B cell (primary cell): ENCODE data around the gene SRGAP2. TPM values are rescaled to one million over a fixed set of nuclear protein-coding genes. Genes with fewer than 3 reads are reported as not detected.
"Not testable (repeated sequence)": the region's sequence is repeated elsewhere in the genome, so short reads cannot be mapped to it uniquely, and the experiment has no call there.

Experiments
- ATAC-seq: fragments of 200-7000 bp; cut with Tn5 transposase; one replicate; pipeline ENCODE4 v1.10.0; 2021; ENCODE audit warnings: low read depth, mild to moderate bottlenecking, moderate number of reproducible peaks, moderate library complexity
- CTCF ChIA-PET: fragments of 350-600 bp; sonication (Branson Sonifier 250); formaldehyde crosslinking; loops from one replicate; lab custom pipeline; 2021; ENCODE audit warnings: antibody characterized with exemption, inconsistent platforms; lab: Charles Lee
- POLR2A ChIA-PET: fragments of 350-600 bp; sonication (Branson Sonifier 250); formaldehyde crosslinking; loops from one replicate; lab custom pipeline; 2021; ENCODE audit warnings: antibody characterized with exemption; lab: Charles Lee
- DNase-seq: peaks from one replicate; pipeline ENCODE4 v3.0.0; 2013
- H2AFZ ChIP-seq: 2 replicates; pipeline ENCODE4 v1.6.1; 2012; ENCODE audit warnings: mild to moderate bottlenecking, low read depth, low read length; ENCODE audit not compliant: insufficient read depth, poor library complexity, severe bottlenecking
- H3K27ac ChIP-seq, 2 donors: 1 replicate in 1 of 2; 2 replicates in 1 of 2; pipeline ENCODE4 v1.5.1; 2012 to 2013; ENCODE audit warnings: low read length in 2 of 2, mild to moderate bottlenecking in 2 of 2, moderate library complexity in 1 of 2
- H3K27me3 ChIP-seq, 4 experiments: fragments of 200-600 bp in 1 of 4; sonication (generic) in 1 of 4; replicated peaks in 1 of 4; 1 replicate in 2 of 4; 2 replicates in 2 of 4; pipeline versions ENCODE4 v1.6.1 to v1.7.0; 2013 to 2016; ENCODE audit warnings: low read length in 3 of 4, mild to moderate bottlenecking in 2 of 4, mixed read lengths in 1 of 4, moderate library complexity in 1 of 4; ENCODE audit not compliant: insufficient read depth in 4 of 4, control insufficient read depth in 3 of 4; ENCODE audit errors: control extremely low read depth in 1 of 4
- H3K36me3 ChIP-seq, 2 experiments: replicated peaks in 1 of 2; 1 replicate in 1 of 2; 2 replicates in 1 of 2; pipeline versions ENCODE4 v1.6.1 to v1.7.1; 2013; ENCODE audit warnings: low read length in 1 of 2; ENCODE audit not compliant: insufficient read depth in 2 of 2, control insufficient read depth in 1 of 2; ENCODE audit errors: control extremely low read depth in 1 of 2, extremely low read depth in 1 of 2
- H3K4me1 ChIP-seq, 2 donors: fragments of 200-600 bp in 1 of 2; sonication (generic) in 1 of 2; 1 replicate in 1 of 2; 2 replicates in 1 of 2; pipeline versions ENCODE4 v1.5.1 to v1.6.1; 2013 to 2017; ENCODE audit warnings: low read length in 2 of 2; ENCODE audit not compliant: control insufficient read depth in 2 of 2, insufficient read depth in 2 of 2
- H3K4me2 ChIP-seq: replicated peaks from 2 replicates; pipeline ENCODE3; 2012; ENCODE audit warnings: mild to moderate bottlenecking, low read depth, low read length; ENCODE audit not compliant: poor library complexity, severe bottlenecking
- H3K4me3 ChIP-seq, 5 experiments: fragments of 200-600 bp in 1 of 5; sonication (generic) in 1 of 5; 1 replicate in 3 of 5; 2 replicates in 2 of 5; pipeline versions ENCODE4 v1.5.1 to v1.7.0; 2011 to 2016; ENCODE audit warnings: low read length in 4 of 5, mild to moderate bottlenecking in 4 of 5, low read depth in 2 of 5, control low read depth in 1 of 5, moderate library complexity in 1 of 5; ENCODE audit not compliant: insufficient read depth in 1 of 5; ENCODE audit errors: control extremely low read depth in 1 of 5, extremely low read depth in 1 of 5
- H3K79me2 ChIP-seq: fragments of 200-600 bp; sonication (generic); one replicate; pipeline ENCODE4 v1.6.0; 2016; ENCODE audit warnings: low read length; ENCODE audit not compliant: control insufficient read depth, insufficient read depth
- H3K9ac ChIP-seq: fragments of 200-600 bp; sonication (generic); 2 replicates; pipeline ENCODE4 v1.6.1; 2017; ENCODE audit warnings: mild to moderate bottlenecking, low read length, moderate library complexity
- H3K9me3 ChIP-seq, 3 donors: one replicate each; pipeline versions ENCODE4 v1.6.1 to v1.7.1; 2013; ENCODE audit warnings: low read length in 2 of 3; ENCODE audit not compliant: control insufficient read depth in 2 of 3, insufficient read depth in 1 of 3; ENCODE audit errors: control extremely low read depth in 1 of 3
- H4K20me1 ChIP-seq: 2 replicates; pipeline ENCODE4 v1.6.0; 2012; ENCODE audit warnings: mild to moderate bottlenecking, low read length; ENCODE audit not compliant: insufficient read depth, control insufficient read depth, poor library complexity, severe bottlenecking
- H3K27ac Mint-ChIP-seq: one replicate; pipeline ENCODE4 v1.8.0; 2021; ENCODE audit warnings: mixed read lengths
- H3K27me3 Mint-ChIP-seq: one replicate; pipeline ENCODE4 v1.8.0; 2021; ENCODE audit warnings: mixed read lengths
- H3K4me1 Mint-ChIP-seq: one replicate; pipeline ENCODE4 v1.8.0; 2021; ENCODE audit warnings: mixed read lengths
- H3K4me3 Mint-ChIP-seq: one replicate; pipeline ENCODE4 v1.8.0; 2021; ENCODE audit warnings: mixed read lengths
- H3K9me3 Mint-ChIP-seq: one replicate; pipeline ENCODE4 v1.8.0; 2022; ENCODE audit warnings: mixed read lengths; ENCODE audit not compliant: insufficient read depth
- WGBS: methylation state at CpG from one replicate; pipeline ENCODE4 v1.1.5; 2013; ENCODE audit warnings: missing lambda C conversion rate; ENCODE audit not compliant: insufficient coverage; 5-methylcytosine and 5-hydroxymethylcytosine counted together
- intact Hi-C: fragments of 100-400 bp; cut with micrococcal nuclease; formaldehyde crosslinking; loops from one replicate; pipeline ENCODE4 v1.10.0; 2022
- polyA plus RNA-seq: library from polyadenylated mRNA; depleted of rRNA; stranded (reverse); fragments of >200 nt; gene quantifications from 2 replicates; pipeline ENCODE4 v1.2.3, GENCODE V29; 2012
- total RNA-seq, 2 donors: library from RNA; stranded (reverse); fragments of 120-200 nt in 1 of 2; gene quantifications; 1 replicate in 1 of 2; 2 replicates in 1 of 2; pipeline versions ENCODE4 v1.2.3 to v1.2.4, GENCODE V29; 2013 to 2022

Gene SRGAP2
- total and polyA plus RNA-seq, 2 donors (not counting 1 experiment from before 2014, with no cell fraction given), result 28.9 to 88.5 TPM

GRCh38 chr1:206183788-206184187 lies 19.6 kb upstream of the SRGAP2 start:
- H3K4me2 ChIP-seq, H3K4me1 ChIP-seq, H3K27ac ChIP-seq, H4K20me1 ChIP-seq, H3K4me3 Mint-ChIP-seq, H3K4me1 Mint-ChIP-seq, H3K27me3 ChIP-seq, H3K9me3 ChIP-seq, intact Hi-C loops, H3K27ac Mint-ChIP-seq, POLR2A ChIA-PET, ATAC-seq, DNase-seq, H2AFZ ChIP-seq, H3K27me3 Mint-ChIP-seq, H3K9ac ChIP-seq, H3K36me3 ChIP-seq, CTCF ChIA-PET, H3K79me2 ChIP-seq, H3K4me3 ChIP-seq, H3K9me3 Mint-ChIP-seq: not testable (repeated sequence)
- no CpG with 5 or more reads among the region's 2 CpGs for WGBS

DNA sequence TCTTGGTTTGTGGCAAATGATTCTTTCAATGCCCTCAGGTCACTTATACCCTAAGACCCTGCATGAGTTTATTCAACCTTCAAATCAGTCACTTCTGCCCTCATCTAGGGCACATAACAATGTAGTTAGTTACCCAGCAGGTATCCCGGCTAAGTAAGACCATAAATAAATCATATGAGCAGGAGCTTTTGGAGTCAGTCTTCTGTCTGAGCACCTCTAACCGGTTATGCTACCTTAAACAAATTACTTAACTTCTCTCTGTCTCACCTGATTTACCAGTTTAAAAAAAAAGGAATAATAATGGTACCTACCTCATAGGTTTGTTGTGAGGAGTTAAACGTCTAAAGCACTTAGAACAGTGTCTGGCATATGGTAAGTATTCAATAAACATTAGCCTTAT lies 17.6 kb upstream of the SRGAP2 start:
- H3K36me3 ChIP-seq, H3K4me2 ChIP-seq, H2AFZ ChIP-seq, H3K9me3 Mint-ChIP-seq, H3K4me1 ChIP-seq, H3K4me1 Mint-ChIP-seq, ATAC-seq, intact Hi-C loops, H3K9me3 ChIP-seq, H3K4me3 ChIP-seq, H3K79me2 ChIP-seq, H3K27ac ChIP-seq, H3K27me3 Mint-ChIP-seq, CTCF ChIA-PET, H3K27me3 ChIP-seq, POLR2A ChIA-PET, H3K4me3 Mint-ChIP-seq, H3K9ac ChIP-seq, H3K27ac Mint-ChIP-seq, DNase-seq, H4K20me1 ChIP-seq: not testable (repeated sequence)
- no CpG with 5 or more reads among the region's 3 CpGs for WGBS

GRCh38 chr1:206186826-206187225 lies 16.5 kb upstream of the SRGAP2 start:
- WGBS, result no CpG with 5 or more reads among the region's 4 CpGs
- H3K79me2 ChIP-seq, H3K4me1 Mint-ChIP-seq, H4K20me1 ChIP-seq, H3K4me3 ChIP-seq, H3K4me3 Mint-ChIP-seq, H3K4me1 ChIP-seq, H3K27ac ChIP-seq, ATAC-seq, H3K36me3 ChIP-seq, POLR2A ChIA-PET, H3K27me3 ChIP-seq, H3K27ac Mint-ChIP-seq, CTCF ChIA-PET, H3K9ac ChIP-seq, H3K9me3 ChIP-seq, H3K9me3 Mint-ChIP-seq, intact Hi-C loops, H2AFZ ChIP-seq, H3K4me2 ChIP-seq, H3K27me3 Mint-ChIP-seq, DNase-seq: not testable (repeated sequence)

- H3K9me3 Mint-ChIP-seq, H3K4me3 Mint-ChIP-seq, intact Hi-C loops: not testable (repeated sequence)
Observed at GRCh38 chr1:206195182-206195581, 8.2 kb upstream of the SRGAP2 start.

More at GRCh38 chr1:206195182-206195581, 8.2 kb upstream of the SRGAP2 start:
- ATAC-seq, H3K27me3 Mint-ChIP-seq, H3K79me2 ChIP-seq, H3K4me1 Mint-ChIP-seq, H3K9me3 ChIP-seq, H3K27ac ChIP-seq, H3K36me3 ChIP-seq, H3K27me3 ChIP-seq, H4K20me1 ChIP-seq, H3K9ac ChIP-seq, POLR2A ChIA-PET, DNase-seq, H2AFZ ChIP-seq, H3K27ac Mint-ChIP-seq, H3K4me2 ChIP-seq, H3K4me1 ChIP-seq, CTCF ChIA-PET, H3K4me3 ChIP-seq: not testable (repeated sequence)
- no CpG with 5 or more reads among the region's 2 CpGs for WGBS
